Epithelial cell of prostate (primary cell): ENCODE measurements around the gene ABHD17A.

Experiments used
- DNase-seq: peaks from one replicate; pipeline ENCODE4 v3.0.0-alpha.2; 2011; ENCODE audit warnings: low read depth, low spot score
- H3K27ac ChIP-seq: fragments of 450-650 bp; 2 replicates; pipeline ENCODE4 v1.5.1; 2017; ENCODE audit warnings: mild to moderate bottlenecking

ABHD17A gene

GRCh38 chr19:1855828-1856255, 29.5 kb downstream of the ABHD17A start:
- DNase-seq: no peak
- H3K27ac ChIP-seq: peak overlapping the region; percentile 90

GRCh38 chr19:1855040-1855827, 30.1 kb downstream of the ABHD17A start:
- DNase-seq: peak; percentile 10
- H3K27ac ChIP-seq: peak overlapping the region; percentile 90

DNA sequence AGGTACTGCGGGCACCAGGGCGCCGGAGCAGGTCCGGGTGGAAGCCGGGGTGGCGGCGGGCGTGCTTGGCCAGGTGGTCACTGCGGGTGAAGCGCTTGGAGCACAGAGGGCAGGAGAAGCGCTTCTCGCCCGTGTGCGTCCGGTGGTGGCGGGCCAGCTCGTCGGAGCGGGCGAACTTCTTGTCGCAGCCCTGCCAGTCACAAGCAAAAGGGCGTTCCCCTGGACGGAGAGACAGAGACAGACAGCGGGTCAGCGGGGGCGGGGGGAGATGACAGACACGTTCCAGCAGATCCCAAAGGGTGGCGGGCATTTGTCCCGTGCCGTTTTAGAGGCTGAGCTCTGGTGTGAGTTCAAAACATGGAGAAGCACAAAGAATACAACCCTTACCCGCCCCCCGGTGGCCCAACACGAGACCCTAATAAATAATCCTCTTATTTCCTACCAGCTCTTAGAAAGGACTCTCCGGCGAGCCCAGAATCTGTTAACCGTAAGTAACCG, 30.7 kb downstream of the ABHD17A start:
- DNase-seq: no peak
- peak overlapping the region; percentile 90 for H3K27ac ChIP-seq

- H3K27ac ChIP-seq: peak overlapping the region; percentile 90
Observed at GRCh38 chr19:1854039-1854541, 31.2 kb downstream of the ABHD17A start.

DNA sequence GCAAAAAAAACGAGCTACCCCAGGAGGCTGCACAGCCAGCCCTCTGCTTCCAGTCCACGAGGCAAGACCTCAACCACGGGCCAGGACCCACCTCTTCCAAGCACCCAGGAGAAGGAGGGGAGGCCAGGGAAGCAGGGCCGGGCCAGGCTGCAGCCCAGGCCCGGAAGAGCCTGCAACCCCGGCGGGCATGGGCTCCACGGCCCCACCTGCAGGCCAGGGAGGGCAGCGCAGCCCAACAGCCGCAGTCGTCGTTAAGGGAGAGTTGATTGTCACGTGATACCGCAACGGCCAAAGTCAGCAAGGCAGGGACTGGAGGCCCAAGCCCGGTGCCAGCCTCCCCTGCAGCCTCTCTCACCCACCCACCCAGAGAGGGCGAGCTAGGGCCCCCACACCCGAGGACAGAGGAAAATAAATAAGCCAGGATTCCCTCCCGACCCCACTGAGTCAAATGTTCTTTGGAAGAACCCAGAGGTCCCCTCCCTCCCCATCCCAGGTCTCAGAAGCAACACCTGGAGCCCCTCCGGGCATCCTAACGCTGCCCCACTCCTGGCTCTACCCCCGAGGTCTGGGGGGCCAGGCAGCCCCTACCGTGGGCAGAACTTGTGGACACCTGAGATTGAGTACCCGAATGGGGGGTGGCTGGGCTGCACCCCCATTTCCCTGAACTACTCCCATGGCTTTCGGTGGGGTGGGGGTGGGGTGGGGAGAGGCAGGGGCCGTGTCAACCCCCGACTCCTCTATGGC, 31.8 kb downstream of the ABHD17A start:
- H3K27ac ChIP-seq: no peak overlapping the region
- DNase-seq: no peak

More at GRCh38 chr19:1854039-1854541, 31.2 kb downstream of the ABHD17A start:
- no peak for DNase-seq

- no peak overlapping the region for H3K27ac ChIP-seq
- no peak for DNase-seq
Observed at GRCh38 chr19:1852581-1853128, 32.6 kb downstream of the ABHD17A start.

DNA sequence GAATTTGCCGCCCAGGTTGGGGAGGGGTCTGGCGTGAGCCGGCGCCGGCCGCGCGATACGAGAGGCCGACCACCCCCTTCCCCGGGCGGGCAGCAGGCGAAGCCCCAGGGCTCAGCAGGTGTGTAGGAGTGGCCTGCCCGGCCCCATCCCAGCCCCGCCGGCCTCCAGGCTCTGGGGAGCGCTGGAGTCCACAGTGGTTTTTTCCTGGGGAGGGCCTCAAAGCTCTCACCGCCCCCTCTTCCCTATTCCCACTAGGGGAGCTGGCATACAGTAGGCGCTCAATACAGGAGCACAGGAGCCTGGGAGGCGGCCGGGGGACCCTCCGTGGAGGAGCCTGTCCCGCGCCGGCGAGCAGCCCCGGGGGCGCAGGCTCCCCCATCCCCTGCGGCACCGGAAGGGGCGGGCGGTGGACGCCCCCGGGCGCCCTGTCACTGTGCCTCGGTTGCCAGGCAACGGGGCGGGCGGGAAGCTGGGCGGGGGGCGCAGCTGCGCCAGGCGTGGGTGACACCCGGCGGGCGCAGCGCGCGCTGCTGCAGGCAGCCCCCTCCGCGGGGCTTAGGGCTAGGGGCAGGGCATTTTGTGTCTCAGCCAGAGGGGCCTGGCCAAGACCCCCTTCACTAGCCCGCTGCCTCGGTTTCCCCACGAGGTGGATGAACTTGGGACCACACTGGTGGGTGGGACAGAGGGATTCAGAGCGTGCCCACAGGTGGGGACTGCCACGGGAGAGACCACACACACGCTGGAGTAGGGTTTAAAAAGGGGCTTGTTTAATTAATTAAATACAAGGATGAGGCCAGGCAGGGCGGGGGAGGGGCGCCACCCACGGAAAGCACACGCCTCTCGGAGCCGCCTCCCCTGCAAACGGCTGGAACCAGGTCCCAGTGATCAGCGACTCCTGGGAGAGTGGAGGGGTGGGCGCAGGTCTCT, 33.4 kb downstream of the ABHD17A start:
- no peak overlapping the region for H3K27ac ChIP-seq
- no peak for DNase-seq

DNA sequence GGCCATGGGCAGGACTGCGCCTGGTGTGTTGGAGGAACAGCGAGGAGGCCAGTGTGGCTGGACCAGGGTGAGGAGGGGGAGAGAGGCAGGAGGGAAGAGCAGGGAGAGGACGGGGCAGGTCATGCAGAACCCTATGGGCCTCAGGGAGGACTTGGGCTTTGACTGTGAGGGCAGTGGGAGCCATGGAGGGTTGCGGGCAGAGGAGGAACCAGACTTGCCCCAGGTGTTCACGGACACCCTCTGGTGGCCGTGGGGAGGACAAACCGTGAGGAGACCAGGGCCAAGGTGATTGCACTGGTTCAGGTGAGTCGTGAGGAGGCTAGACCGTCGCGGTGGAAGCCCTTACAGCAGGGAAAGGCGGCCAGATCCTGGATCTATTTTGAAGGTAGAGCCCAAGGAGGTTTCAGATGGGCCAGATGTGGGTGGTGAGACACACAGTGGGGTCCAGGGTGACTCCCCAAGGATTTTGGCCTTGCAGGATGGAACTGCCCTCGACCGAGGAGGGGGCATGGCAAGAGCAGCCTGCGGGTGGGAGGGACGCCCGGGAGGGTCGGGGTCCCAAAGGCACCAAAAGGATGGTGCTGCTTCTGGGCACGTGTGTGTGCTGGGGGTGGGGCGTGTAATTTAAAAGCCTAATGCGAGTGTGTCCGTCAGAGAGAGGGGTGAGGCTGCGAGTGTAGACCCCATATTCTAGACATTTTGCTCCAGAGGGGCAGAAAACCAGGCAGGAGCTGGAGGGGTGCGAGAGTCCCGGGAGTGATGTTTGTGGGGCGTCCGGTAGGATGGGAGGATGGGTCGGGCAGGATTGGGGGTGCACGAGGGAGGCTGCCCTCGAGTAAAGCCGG, 34.3 kb downstream of the ABHD17A start:
- no peak overlapping the region for H3K27ac ChIP-seq
- no peak for DNase-seq

DNA sequence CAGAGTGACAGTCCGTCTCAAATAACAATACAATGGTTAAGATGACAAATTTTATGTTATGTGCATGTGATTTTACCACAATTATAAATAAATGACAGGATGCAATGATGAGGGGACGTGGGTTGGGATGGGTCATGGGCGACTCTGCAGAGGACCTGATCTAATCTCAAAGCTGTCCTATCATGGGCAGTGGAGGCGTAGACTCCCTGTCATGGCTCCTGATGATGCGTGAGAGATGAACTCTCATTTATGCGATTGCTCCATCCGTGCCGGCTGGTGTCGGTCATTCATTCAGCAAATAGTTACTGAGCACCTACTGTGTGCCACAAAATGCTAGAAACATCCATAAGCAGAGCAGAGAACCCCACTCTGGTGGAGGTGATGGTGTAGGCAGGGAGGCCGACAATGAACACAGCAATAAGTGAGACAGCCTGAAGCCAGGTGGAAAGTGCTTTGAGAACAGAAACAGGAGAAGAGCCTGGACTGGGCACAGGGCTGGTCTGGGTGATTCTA, 35.4 kb downstream of the ABHD17A start:
- no peak overlapping the region for H3K27ac ChIP-seq
- no peak for DNase-seq

DNA sequence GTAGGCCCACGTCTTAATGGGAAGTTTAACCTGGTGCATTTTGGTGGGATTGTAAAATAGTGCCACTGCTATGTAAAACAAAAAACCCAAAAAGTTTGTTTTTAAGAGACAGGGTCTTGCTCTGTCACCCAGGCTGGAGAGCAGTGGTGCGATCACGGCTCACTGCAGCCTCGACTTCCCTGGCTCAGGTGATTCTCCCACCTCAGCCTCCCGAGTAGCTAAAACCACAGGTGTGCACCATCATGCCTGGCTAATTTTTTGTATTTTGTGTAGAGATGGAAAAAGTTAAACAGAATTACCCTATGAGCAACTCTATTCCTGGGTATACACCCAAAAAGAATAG, 36.2 kb downstream of the ABHD17A start:
- H3K27ac ChIP-seq: peak overlapping the region; percentile 91
- no peak for DNase-seq

- peak; percentile 58 for DNase-seq
- H3K27ac ChIP-seq: peak within 1 kb of the TSS; percentile 91
Observed at GRCh38 chr19:1848399-1849131, 36.7 kb downstream of the ABHD17A start, which contains the start of gene REXO1. Gene REXO1, minus strand, starts transcription at chr19:1848483. Its CDS starts 125 bp downstream, at chr19:1848358.

- no peak for DNase-seq
- H3K27ac ChIP-seq: peak overlapping the region; percentile 91
Observed at GRCh38 chr19:1847684-1848398, 37.5 kb downstream of the ABHD17A start.

- DNase-seq: no peak
- H3K27ac ChIP-seq: peak overlapping the region; percentile 91
Observed at GRCh38 chr19:1847348-1847683, 38.0 kb downstream of the ABHD17A start.

GRCh38 chr19:1846517-1847204, 38.6 kb downstream of the ABHD17A start:
- no peak overlapping the region for H3K27ac ChIP-seq
- DNase-seq: no peak

DNA sequence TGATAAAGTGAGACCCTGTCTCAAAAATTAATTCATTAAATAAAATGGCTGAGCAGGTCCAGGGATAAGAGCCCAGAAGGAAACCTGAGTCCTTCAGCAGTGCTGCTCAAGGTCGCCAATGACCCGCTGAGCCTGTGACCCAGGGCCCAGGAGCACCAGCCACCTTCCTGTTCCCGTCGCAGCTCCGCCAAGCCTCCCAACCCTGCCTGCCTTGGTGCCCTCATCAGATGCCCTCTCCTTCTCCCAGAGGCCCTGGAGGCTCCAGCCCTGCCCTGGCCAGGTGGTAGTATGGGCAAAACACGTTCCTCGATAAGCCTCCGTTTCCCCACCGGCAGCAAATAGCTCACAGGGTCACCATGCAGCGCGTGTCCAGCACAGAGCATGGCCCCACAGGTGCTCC, 39.7 kb downstream of the ABHD17A start:
- no peak overlapping the region for H3K27ac ChIP-seq
- DNase-seq: no peak

DNA sequence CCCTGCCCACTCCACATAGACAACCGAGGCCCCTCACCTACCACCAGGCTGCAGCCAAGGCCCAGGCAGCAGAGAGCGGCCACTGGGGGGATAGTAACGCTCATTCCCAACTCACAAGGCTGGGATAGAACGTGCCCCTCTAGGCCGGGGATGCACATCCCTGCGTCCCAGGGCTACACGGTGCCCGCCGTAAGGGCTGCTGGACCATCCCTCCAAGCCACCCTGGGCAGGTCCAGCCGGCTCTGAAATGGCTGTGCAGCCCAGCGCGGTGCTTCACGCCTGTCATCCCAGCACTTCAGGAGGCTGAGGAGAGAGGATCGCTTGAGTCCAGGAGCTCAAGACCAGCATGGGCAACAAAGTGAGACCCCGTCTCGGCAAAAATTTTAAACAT, 40.2 kb downstream of the ABHD17A start:
- H3K27ac ChIP-seq: no peak overlapping the region

GRCh38 chr19:1844513-1845124, 40.7 kb downstream of the ABHD17A start:
- no peak overlapping the region for H3K27ac ChIP-seq
- DNase-seq: no peak

More for the DNA sequence above, 40.2 kb downstream of the ABHD17A start:
- DNase-seq: no peak
